Loucy (cell line): ENCODE data around the gene LZTFL1.

Source experiments
- EZH2phosphoT487 ChIP-seq: fragments of 200-600 bp; IDR thresholded peaks from 2 replicates; pipeline ENCODE4 v1.6.1; 2018; ENCODE audit warnings: antibody characterized with exemption, mild to moderate bottlenecking, moderate library complexity, borderline replicate concordance
- TF ChIP-seq, protein P1 (sequence below): fragments of 200-600 bp; sonication (generic); conservative IDR thresholded peaks from 2 replicates; pipeline ENCODE4 v1.5.1; 2014; ENCODE audit warnings: mild to moderate bottlenecking, antibody characterized with exemption, low read length

DNA sequence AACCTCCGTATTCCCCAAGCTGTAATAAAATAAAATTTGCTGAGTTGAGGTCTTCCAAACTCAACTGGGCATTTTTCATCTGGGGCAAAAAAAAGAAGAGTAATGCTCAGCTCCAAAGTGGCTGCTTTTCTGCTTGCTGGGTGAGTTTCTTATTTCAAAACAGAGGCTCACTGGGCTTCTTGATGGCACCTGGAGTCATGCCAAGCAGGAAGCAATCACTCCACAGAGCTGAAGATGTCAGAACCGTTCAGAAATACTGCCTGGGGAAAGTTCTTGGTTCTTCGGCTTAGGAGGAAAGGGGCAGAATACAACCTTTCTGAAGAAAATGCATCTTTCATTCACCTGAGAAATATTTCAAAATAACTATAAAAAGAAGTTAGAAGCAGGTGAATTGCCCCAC is 48.5 kb upstream of the LZTFL1 start:
- TF ChIP-seq, protein P1, sequence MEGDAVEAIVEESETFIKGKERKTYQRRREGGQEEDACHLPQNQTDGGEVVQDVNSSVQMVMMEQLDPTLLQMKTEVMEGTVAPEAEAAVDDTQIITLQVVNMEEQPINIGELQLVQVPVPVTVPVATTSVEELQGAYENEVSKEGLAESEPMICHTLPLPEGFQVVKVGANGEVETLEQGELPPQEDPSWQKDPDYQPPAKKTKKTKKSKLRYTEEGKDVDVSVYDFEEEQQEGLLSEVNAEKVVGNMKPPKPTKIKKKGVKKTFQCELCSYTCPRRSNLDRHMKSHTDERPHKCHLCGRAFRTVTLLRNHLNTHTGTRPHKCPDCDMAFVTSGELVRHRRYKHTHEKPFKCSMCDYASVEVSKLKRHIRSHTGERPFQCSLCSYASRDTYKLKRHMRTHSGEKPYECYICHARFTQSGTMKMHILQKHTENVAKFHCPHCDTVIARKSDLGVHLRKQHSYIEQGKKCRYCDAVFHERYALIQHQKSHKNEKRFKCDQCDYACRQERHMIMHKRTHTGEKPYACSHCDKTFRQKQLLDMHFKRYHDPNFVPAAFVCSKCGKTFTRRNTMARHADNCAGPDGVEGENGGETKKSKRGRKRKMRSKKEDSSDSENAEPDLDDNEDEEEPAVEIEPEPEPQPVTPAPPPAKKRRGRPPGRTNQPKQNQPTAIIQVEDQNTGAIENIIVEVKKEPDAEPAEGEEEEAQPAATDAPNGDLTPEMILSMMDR: no peak
- TF ChIP-seq EZH2phosphoT487: no peak
